Sigmoid colon (tissue), 4 donors: ENCODE results near the gene CXCL6.

Experiments
- EP300 ChIP-seq, 4 donors: sonication (generic); formaldehyde crosslinking; IDR thresholded peaks; one replicate each; pipeline ENCODE4 v1.6.1; 2017; ENCODE audit warnings: antibody characterized with exemption in 4 of 4
- POLR2A ChIP-seq, 2 donors: fragments of 450-650 bp; IDR thresholded peaks; one replicate each; pipeline ENCODE4 v1.6.1; 2016; ENCODE audit warnings: antibody characterized with exemption in 2 of 2, mild to moderate bottlenecking in 2 of 2, moderate library complexity in 2 of 2
- POLR2AphosphoS5 ChIP-seq, 4 donors: sonication (generic); formaldehyde crosslinking; IDR thresholded peaks; one replicate each; pipeline ENCODE4 v1.6.1; 2017; ENCODE audit warnings: antibody characterized with exemption in 4 of 4
- TF ChIP-seq, protein P1 (sequence below), 4 experiments: fragments of 450-650 bp in 3 of 4; fragments of 200-600 bp in 1 of 4; IDR thresholded peaks; one replicate each; pipeline ENCODE4 v1.5.1; 2016 to 2019; ENCODE audit warnings: antibody characterized with exemption in 4 of 4, mild to moderate bottlenecking in 3 of 4, moderate library complexity in 2 of 4

GRCh38 chr4:73869130-73870055, 32.9 kb downstream of the CXCL6 start, which contains the start of gene CXCL1:
- TF ChIP-seq, protein P1, sequence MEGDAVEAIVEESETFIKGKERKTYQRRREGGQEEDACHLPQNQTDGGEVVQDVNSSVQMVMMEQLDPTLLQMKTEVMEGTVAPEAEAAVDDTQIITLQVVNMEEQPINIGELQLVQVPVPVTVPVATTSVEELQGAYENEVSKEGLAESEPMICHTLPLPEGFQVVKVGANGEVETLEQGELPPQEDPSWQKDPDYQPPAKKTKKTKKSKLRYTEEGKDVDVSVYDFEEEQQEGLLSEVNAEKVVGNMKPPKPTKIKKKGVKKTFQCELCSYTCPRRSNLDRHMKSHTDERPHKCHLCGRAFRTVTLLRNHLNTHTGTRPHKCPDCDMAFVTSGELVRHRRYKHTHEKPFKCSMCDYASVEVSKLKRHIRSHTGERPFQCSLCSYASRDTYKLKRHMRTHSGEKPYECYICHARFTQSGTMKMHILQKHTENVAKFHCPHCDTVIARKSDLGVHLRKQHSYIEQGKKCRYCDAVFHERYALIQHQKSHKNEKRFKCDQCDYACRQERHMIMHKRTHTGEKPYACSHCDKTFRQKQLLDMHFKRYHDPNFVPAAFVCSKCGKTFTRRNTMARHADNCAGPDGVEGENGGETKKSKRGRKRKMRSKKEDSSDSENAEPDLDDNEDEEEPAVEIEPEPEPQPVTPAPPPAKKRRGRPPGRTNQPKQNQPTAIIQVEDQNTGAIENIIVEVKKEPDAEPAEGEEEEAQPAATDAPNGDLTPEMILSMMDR (IDR thresholded peaks at IDR 0.05), result no peak
- TF ChIP-seq POLR2A (IDR thresholded peaks at IDR 0.05) (no peak), EP300 (IDR thresholded peaks at IDR 0.05) (no peak), POLR2AphosphoS5 (IDR thresholded peaks at IDR 0.05) (no peak)
